Ectodermal cell (in vitro differentiated cells): ENCODE measurements around the gene ZNG1C.
"Not testable (repeated sequence)": the region's sequence is repeated elsewhere in the genome, so short reads cannot be mapped to it uniquely, and the experiment has no call there.

ENCODE experiments used
- H3K27ac ChIP-seq: 2 replicates; pipeline ENCODE4 v1.7.0; 2013; ENCODE audit warnings: mild to moderate bottlenecking, low read depth, low read length; ENCODE audit not compliant: insufficient read depth, poor library complexity, severe bottlenecking
- H3K27me3 ChIP-seq: 2 replicates; pipeline ENCODE4 v1.7.0; 2013; ENCODE audit warnings: mild to moderate bottlenecking, low read length; ENCODE audit not compliant: insufficient read depth, control insufficient read depth, poor library complexity, severe bottlenecking
- H3K36me3 ChIP-seq: one replicate; pipeline ENCODE4 v1.7.0; 2013; ENCODE audit warnings: low read length; ENCODE audit not compliant: control insufficient read depth, insufficient read depth
- H3K4me1 ChIP-seq: one replicate; pipeline ENCODE4 v1.7.0; 2013; ENCODE audit warnings: low read length; ENCODE audit not compliant: control insufficient read depth, insufficient read depth
- H3K4me3 ChIP-seq: 2 replicates; pipeline ENCODE4 v1.7.0; 2013; ENCODE audit warnings: low read depth, low read length, control low read depth; ENCODE audit not compliant: insufficient read depth
- H3K9me3 ChIP-seq: 2 replicates; pipeline ENCODE4 v1.7.0; 2013; ENCODE audit warnings: mild to moderate bottlenecking, low read length, moderate library complexity; ENCODE audit not compliant: control insufficient read depth
- WGBS, 2 experiments: methylation state at CpG; one replicate each; pipeline ENCODE4 v1.1.7; 2013; ENCODE audit warnings: missing lambda C conversion rate in 2 of 2; 5-methylcytosine and 5-hydroxymethylcytosine counted together

Gene ZNG1C

DNA sequence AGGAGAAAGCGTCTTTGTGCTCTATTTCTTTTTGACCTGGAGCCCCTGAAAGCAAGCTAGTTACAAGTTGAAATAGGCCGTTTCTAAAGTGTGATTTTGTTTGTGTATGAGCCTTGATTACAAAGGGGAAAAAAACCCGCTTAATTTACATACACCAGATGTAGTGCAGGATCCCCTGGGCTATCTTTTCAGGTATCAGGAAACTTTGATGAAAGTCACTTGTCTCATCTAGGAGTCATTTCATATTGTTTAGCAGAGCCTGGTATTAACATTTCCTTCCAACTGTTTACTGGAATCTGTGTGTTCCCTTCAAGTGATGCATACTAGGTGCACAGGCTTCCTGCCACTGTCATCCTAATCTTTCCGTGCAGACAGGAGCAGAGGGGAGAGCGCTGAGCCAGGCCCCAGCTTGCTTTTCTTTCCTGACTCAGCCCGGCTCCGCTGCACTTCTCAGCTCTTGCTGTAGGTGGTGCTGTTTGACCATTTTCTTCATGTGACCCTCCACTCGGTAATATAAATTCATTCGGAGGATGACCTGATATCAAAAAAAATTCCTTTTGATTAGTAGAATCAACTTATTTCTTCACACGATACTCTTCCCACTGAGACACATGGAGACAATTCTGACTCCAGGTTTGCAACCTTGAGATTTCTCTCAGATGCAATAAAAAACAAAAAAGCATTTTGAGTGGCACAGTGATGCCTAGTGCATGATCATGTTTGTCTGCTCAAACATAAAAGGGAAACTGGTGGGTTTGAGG, 100.7 kb downstream of the ZNG1C start:
- WGBS, 2 experiments: 21% methylated on average over 2 of the region's 10 CpGs; no CpG with 5 or more reads in 1 of the 2 experiments
- not testable (repeated sequence) for H3K36me3 ChIP-seq, H3K4me1 ChIP-seq, H3K27ac ChIP-seq, H3K4me3 ChIP-seq, H3K9me3 ChIP-seq
- peaks cover 25% of the 10 kb centered on the region for H3K27me3 ChIP-seq

DNA sequence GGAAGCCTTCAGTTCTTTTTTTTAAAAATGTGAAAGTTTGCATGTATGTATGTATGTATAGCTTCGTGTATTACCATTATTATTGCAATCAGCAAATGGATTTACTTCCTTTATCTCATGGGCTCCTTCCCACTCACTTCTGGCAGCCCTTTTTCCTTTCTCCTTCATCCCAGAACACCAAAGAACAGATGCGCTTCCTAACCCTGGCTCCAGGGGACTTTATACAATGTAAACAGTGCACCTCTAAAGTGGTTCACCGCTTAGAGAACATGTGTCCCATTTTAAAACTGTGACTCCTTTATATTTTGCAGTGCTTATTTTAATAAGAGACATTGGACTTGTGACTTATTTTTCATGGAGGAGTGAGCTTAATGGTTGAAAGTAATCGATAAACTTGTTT, 101.5 kb downstream of the ZNG1C start:
- H3K27me3 ChIP-seq: peaks cover 28% of the 10 kb centered on the region
- H3K9me3 ChIP-seq, H3K4me3 ChIP-seq, H3K4me1 ChIP-seq, H3K27ac ChIP-seq, H3K36me3 ChIP-seq: not testable (repeated sequence)
- WGBS, 2 experiments: 68 to 87% methylated on average over 2 of the region's 4 CpGs

DNA sequence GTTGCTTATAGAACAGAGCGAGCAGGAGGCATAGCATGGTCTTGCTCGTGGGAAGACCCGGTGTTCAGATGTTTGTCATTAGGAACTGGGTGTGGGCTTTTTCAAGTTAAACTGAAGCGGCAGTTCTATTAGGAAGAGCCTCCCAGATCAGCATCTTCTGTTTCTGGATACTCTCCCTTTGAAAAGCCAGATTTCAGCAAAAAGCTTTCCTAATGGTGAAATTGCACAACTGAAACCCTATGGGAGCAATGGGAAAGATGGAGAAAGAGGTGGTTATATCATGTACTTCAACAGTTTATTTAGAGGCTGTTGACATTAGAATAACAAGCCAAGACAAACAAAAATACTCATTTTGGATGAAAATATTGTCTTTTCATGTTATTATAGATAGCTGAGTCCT, 102.2 kb downstream of the ZNG1C start:
- 67 to 84% methylated on average over 2 to 3 of the region's 4 CpGs for WGBS, 2 experiments
- H3K27me3 ChIP-seq: peaks cover 34% of the 10 kb centered on the region
- H3K4me3 ChIP-seq, H3K27ac ChIP-seq, H3K9me3 ChIP-seq, H3K4me1 ChIP-seq, H3K36me3 ChIP-seq: not testable (repeated sequence)
